AG04449 (cell line): ENCODE measurements around the gene MYADML2.
"Not testable (repeated sequence)": the region's sequence is repeated elsewhere in the genome, so short reads cannot be mapped to it uniquely, and the experiment has no call there.

Experiments
- CTCF ChIA-PET: fragments of 350-600 bp; formaldehyde crosslinking; extraction: SDS; loops from one replicate; lab custom pipeline; 2021; ENCODE audit warnings: antibody characterized with exemption; lab: Yijun Ruan, JAX
- POLR2A ChIA-PET: fragments of 400-600, 350-600 bp; formaldehyde crosslinking; extraction: SDS; loops from one replicate; lab custom pipeline; 2020; ENCODE audit warnings: antibody characterized with exemption, inconsistent platforms; lab: Yijun Ruan, JAX
- DNase-seq: peaks from one replicate; pipeline ENCODE4 v3.0.0-alpha.2; 2010; ENCODE audit warnings: low read depth, low spot score
- H3K4me3 ChIP-seq: 2 replicates; pipeline ENCODE4 v1.5.1; 2011; ENCODE audit warnings: low read depth, mild to moderate bottlenecking, control low read depth, low read length
- CTCF ChIP-seq: IDR thresholded peaks from one replicate; pipeline ENCODE4 v1.5.1; 2011; ENCODE audit warnings: mild to moderate bottlenecking, moderate library complexity, low read length, control low read depth, inconsistent platforms; ENCODE audit not compliant: insufficient read depth; ENCODE audit errors: missing control alignments

MYADML2 gene

GRCh38 chr17:81984773-81985410, 37.9 kb upstream of the MYADML2 start:
- TF ChIP-seq CTCF, result no peak
- no peak for DNase-seq
- H3K4me3 ChIP-seq, result no peak overlapping the region
- CTCF ChIA-PET, result interaction anchor here (1.1 to 1.4 kb wide), 2 partner anchors 16 to 24 kb away, joined by 3 read pairs; partner anchors contain the start of gene NOTUM
- POLR2A ChIA-PET, result no interaction called here

DNA sequence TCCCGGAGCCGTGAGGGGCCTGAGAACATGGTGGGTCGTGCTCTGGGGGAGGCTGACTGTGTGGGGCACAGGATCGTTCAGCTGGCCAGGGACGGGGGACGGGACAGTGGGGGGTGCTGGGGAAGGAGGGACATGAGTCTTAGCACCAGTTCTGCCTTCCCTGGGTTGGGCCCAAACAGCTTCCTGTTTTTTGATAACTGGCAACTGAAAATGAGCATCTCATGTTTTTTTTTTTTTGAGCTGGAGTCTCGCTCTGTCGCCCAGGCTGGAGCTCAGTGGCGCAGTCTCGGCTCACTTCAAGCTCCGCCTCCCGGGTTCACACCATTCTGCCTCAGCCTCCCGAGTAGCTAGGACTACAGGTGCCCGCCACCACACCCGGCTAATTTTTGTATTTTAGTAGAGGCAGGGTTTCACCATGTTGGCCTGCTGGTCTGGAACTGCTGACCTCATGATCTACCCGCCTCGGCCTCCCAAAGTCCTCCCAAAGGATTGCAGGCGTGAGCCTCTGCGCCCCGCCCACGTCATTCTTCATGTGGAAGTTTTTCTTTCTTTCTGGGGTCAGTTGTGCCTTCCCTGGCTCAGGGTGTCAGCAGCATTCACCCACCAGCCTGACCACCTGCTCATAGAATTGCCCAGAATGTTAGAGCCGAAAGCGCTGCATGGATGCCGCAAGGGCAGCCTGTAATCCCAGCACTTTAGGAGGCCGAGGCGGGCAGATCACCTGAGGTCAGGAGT, 36.8 kb upstream of the MYADML2 start:
- POLR2A ChIA-PET, result no interaction called here
- no peak overlapping the region for H3K4me3 ChIP-seq
- no peak for TF ChIP-seq CTCF
- DNase-seq, result no peak
- CTCF ChIA-PET, result interaction anchor here (1.4 to 3.7 kb wide), 2 partner anchors 15 to 24 kb away, joined by 3 to 11 read pairs; no protein-coding TSS in a partner anchor

- no peak for DNase-seq
- TF ChIP-seq CTCF, result no peak
- ChIA-PET CTCF (interaction anchor here (0.7 to 3.7 kb wide), 4 partner anchors 8 to 37 kb away, joined by 3 to 11 read pairs (median 3); no protein-coding TSS in a partner anchor), POLR2A (no interaction called here)
- no peak overlapping the region for H3K4me3 ChIP-seq
Measured at GRCh38 chr17:81983011-81983638, 36.1 kb upstream of the MYADML2 start.

GRCh38 chr17:81981511-81981910, 34.5 kb upstream of the MYADML2 start:
- not testable (repeated sequence) for H3K4me3 ChIP-seq, DNase-seq
- POLR2A ChIA-PET, result interaction anchor here (0.7 kb wide), 1 partner anchor 72 kb away, joined by 3 read pairs; no protein-coding TSS in a partner anchor
- CTCF ChIA-PET, result interaction anchor here (1.3 to 3.7 kb wide), 2 partner anchors 13 to 22 kb away, joined by 3 to 11 read pairs; no protein-coding TSS in a partner anchor

DNA sequence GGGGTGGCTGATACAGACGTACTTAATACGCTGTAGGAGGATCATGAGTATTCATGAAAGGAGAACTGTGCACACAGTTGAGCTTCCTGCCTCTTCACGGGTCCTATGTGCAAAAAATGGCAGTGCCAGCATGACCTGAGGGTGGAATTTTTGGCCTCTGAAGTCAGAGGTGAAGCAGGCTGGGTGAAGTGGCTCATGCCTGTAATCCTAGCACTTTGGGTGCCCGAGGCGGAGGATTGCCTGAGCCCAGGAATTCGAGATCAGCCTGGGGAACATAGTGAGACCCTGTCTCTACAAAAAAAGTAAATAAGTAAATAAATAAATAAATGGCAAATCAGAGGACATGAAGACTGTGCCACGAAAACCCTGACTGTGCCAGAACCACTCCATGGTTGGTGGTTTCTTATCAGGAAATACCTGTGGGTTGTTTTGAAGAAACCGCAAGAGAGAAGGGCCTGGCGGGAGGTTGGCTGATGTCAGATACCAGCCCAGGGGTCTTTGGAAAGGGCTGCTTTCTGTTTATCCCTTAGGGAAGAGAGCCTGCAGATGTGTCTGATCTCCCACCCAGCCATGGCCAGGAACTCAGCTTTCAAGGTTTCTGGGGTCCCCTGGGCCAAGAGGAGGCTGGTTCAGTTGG, 33.8 kb upstream of the MYADML2 start:
- CTCF ChIA-PET, result interaction anchor here (1.0 to 3.7 kb wide), 3 partner anchors 8 to 21 kb away, joined by 3 to 11 read pairs (median 4); no protein-coding TSS in a partner anchor
- POLR2A ChIA-PET, result no interaction called here
- TF ChIP-seq CTCF, result no peak
- no peak for DNase-seq
- H3K4me3 ChIP-seq, result no peak overlapping the region

DNA sequence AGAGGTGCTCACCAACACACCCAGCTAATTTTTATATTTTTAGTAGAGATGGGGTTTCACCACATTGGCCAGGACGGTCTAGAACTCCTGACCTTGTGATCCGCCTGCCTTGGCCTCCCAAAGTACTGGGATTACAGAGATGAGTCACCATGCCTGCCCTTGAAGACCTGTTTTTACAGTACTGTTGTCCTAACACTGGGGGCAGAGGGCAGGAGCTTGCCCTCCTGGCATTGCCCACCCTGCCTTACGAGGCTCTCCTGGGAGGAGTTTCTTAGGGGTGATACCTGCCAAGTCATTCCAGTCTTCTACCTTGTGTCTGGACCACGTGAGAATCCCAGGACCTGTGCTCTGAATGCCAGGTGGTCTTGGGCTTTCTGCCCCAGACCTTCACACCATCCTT, 33.1 kb upstream of the MYADML2 start:
- TF ChIP-seq CTCF, result no peak
- POLR2A ChIA-PET, result no interaction called here

More for the DNA sequence above, 33.1 kb upstream of the MYADML2 start:
- no peak for DNase-seq
- CTCF ChIA-PET, result interaction anchor here (1.0 to 3.7 kb wide), 4 partner anchors 9 to 21 kb away, joined by 3 to 11 read pairs (median 5); partner anchors contain the start of gene NOTUM
- H3K4me3 ChIP-seq, result no peak overlapping the region
